Panc1 (cell line): ENCODE data around the gene GAL3ST1. TPM values are rescaled to one million over a fixed set of nuclear protein-coding genes. Genes with fewer than 3 reads are reported as not detected.

Experiments
- ATAC-seq: fragments of 200-7000 bp; cut with Tn5 transposase; 2 replicates; pipeline ENCODE4 v1.9.1; 2020; ENCODE audit warnings: mild to moderate bottlenecking, moderate library complexity
- BruUV-seq: library from RNA; stranded (reverse); fragments of 400-500 nt; replicated peaks from 2 replicates; lab custom pipeline; 2021; lab: Mats Ljungman, UMichigan
- CTCF ChIA-PET: fragments of 300-600 bp; sonication (Branson Sonifier 250); formaldehyde crosslinking; loops from one replicate; lab custom pipeline; 2022; ENCODE audit warnings: antibody characterized with exemption; lab: Charles Lee
- POLR2A ChIA-PET: fragments of 300-600 bp; sonication (Branson Sonifier 250); formaldehyde crosslinking; loops from one replicate; lab custom pipeline; 2022; ENCODE audit warnings: antibody characterized with exemption; lab: Charles Lee
- DNase-seq: peaks from one replicate; pipeline ENCODE4 v3.0.0-alpha.2; 2010; ENCODE audit warnings: low read depth, low spot score
- H3K27ac ChIP-seq: 2 replicates; pipeline ENCODE4 v1.5.1; 2011; ENCODE audit warnings: mild to moderate bottlenecking, low read length, inconsistent platforms
- H3K27me3 ChIP-seq: fragments of 200-500 bp; sonication (Bioruptor generic); 2 replicates; pipeline ENCODE4 v1.6.0; 2014; ENCODE audit warnings: low read length, inconsistent platforms; ENCODE audit not compliant: control insufficient read depth, insufficient read depth
- H3K36me3 ChIP-seq: fragments of 200-500 bp; sonication (Bioruptor generic); 2 replicates; pipeline ENCODE4 v1.5.1; 2014; ENCODE audit warnings: inconsistent platforms, mild to moderate bottlenecking, low read length, moderate library complexity; ENCODE audit not compliant: control insufficient read depth, insufficient read depth
- H3K4me1 ChIP-seq: 2 replicates; pipeline ENCODE4 v1.5.1; 2011; ENCODE audit warnings: inconsistent platforms, mild to moderate bottlenecking, low read length, moderate library complexity; ENCODE audit not compliant: control insufficient read depth, insufficient read depth
- H3K4me3 ChIP-seq, 2 experiments: 2 replicates each; pipeline ENCODE4 v1.5.1; 2011 to 2012; ENCODE audit warnings: low read depth in 2 of 2, low read length in 2 of 2, mild to moderate bottlenecking in 2 of 2, inconsistent platforms in 1 of 2, moderate library complexity in 1 of 2
- H3K9me3 ChIP-seq: fragments of 200-500 bp; sonication (Bioruptor generic); 2 replicates; pipeline ENCODE4 v1.5.1; 2014; ENCODE audit warnings: low read depth, mild to moderate bottlenecking, inconsistent platforms, low read length, moderate library complexity; ENCODE audit not compliant: control insufficient read depth, insufficient read depth
- POLR2AphosphoS5 ChIP-seq: IDR thresholded peaks from 2 replicates; pipeline ENCODE4 v1.6.1; 2012; ENCODE audit warnings: mild to moderate bottlenecking, low read depth, low read length, moderate library complexity
- SIN3A ChIP-seq: IDR thresholded peaks from 2 replicates; pipeline ENCODE4 v1.6.1; 2012; ENCODE audit warnings: low read depth, mild to moderate bottlenecking, low read length, moderate library complexity, borderline replicate concordance; ENCODE audit not compliant: insufficient read depth
- TCF7L2 ChIP-seq: IDR thresholded peaks from 2 replicates; pipeline ENCODE4 v1.6.1; 2011; ENCODE audit warnings: mild to moderate bottlenecking, low read depth, low read length, inconsistent platforms
- in situ Hi-C: cut with HindIII; loops from 2 replicates; pipeline ENCODE4 v1.10.0; 2016; ENCODE audit warnings: low sequenced_read_pairs, low pct_unique_long_range_greater_than_20kb
- intact Hi-C: fragments of 100-400 bp; cut with micrococcal nuclease; formaldehyde crosslinking; loops from one replicate; pipeline ENCODE4 v1.10.0; 2022; ENCODE audit not compliant: unreplicated experiment
- total RNA-seq: library from RNA; stranded (reverse); gene quantifications from one replicate; pipeline ENCODE4 v1.2.1, GENCODE V29; 2021; ENCODE audit not compliant: unreplicated experiment
- TF ChIP-seq, protein P1 (sequence below): fragments of 450-650 bp; IDR thresholded peaks from 2 replicates; pipeline ENCODE4 v1.5.1; 2017; ENCODE audit warnings: mild to moderate bottlenecking
- TF ChIP-seq, protein P2 (sequence below), 2 experiments: IDR thresholded peaks; 2 replicates each; pipeline ENCODE4 v1.6.1; 2011 to 2012; ENCODE audit warnings: low read depth in 2 of 2, control low read depth in 1 of 2, low read length in 1 of 2, mild to moderate bottlenecking in 1 of 2, moderate library complexity in 1 of 2; ENCODE audit not compliant: insufficient read depth in 1 of 2

The GAL3ST1 gene
- total RNA-seq, 1 experiment from 2014 or later = 1.1 TPM

DNA sequence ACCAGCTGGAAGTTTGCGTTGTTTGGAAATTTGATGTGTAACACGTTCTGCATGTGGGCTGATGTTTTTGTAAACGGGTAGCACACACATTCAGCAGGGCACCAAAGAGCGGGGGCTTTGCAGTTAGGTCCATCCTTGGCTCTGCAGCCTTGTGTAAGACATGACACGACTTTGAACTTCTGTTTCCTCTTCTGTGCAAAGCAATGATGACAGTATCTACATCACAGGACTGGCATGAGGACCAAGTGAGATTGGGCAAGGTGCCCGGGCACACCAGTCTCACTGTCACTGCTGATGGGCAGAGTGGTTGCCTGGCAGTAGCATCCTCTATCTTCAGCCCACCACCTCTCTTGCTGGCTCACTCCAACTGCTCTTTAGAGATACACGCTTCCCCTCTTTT, 35.8 kb upstream of the GAL3ST1 start:
- TF ChIP-seq POLR2AphosphoS5 (no peak), SIN3A (no peak), TCF7L2 (no peak)
- TF ChIP-seq, protein P1, sequence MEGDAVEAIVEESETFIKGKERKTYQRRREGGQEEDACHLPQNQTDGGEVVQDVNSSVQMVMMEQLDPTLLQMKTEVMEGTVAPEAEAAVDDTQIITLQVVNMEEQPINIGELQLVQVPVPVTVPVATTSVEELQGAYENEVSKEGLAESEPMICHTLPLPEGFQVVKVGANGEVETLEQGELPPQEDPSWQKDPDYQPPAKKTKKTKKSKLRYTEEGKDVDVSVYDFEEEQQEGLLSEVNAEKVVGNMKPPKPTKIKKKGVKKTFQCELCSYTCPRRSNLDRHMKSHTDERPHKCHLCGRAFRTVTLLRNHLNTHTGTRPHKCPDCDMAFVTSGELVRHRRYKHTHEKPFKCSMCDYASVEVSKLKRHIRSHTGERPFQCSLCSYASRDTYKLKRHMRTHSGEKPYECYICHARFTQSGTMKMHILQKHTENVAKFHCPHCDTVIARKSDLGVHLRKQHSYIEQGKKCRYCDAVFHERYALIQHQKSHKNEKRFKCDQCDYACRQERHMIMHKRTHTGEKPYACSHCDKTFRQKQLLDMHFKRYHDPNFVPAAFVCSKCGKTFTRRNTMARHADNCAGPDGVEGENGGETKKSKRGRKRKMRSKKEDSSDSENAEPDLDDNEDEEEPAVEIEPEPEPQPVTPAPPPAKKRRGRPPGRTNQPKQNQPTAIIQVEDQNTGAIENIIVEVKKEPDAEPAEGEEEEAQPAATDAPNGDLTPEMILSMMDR = no peak
- TF ChIP-seq, protein P2, sequence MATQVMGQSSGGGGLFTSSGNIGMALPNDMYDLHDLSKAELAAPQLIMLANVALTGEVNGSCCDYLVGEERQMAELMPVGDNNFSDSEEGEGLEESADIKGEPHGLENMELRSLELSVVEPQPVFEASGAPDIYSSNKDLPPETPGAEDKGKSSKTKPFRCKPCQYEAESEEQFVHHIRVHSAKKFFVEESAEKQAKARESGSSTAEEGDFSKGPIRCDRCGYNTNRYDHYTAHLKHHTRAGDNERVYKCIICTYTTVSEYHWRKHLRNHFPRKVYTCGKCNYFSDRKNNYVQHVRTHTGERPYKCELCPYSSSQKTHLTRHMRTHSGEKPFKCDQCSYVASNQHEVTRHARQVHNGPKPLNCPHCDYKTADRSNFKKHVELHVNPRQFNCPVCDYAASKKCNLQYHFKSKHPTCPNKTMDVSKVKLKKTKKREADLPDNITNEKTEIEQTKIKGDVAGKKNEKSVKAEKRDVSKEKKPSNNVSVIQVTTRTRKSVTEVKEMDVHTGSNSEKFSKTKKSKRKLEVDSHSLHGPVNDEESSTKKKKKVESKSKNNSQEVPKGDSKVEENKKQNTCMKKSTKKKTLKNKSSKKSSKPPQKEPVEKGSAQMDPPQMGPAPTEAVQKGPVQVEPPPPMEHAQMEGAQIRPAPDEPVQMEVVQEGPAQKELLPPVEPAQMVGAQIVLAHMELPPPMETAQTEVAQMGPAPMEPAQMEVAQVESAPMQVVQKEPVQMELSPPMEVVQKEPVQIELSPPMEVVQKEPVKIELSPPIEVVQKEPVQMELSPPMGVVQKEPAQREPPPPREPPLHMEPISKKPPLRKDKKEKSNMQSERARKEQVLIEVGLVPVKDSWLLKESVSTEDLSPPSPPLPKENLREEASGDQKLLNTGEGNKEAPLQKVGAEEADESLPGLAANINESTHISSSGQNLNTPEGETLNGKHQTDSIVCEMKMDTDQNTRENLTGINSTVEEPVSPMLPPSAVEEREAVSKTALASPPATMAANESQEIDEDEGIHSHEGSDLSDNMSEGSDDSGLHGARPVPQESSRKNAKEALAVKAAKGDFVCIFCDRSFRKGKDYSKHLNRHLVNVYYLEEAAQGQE (IDR thresholded peaks at IDR 0.05; ENCODE audit: insufficient read depth in 1 of 2, low read depth in 2 of 2, low read length in 1 of 2) = no peak
- CTCF ChIA-PET = no interaction called here
- Histone ChIP-seq H3K36me3 (no peaks in the 10 kb centered on the region), H3K27me3 (no peaks in the 10 kb centered on the region), H3K27ac (no peak overlapping the region), H3K4me3 (no peak overlapping the region), H3K9me3 (no peaks in the 10 kb centered on the region), H3K4me1 (peaks cover 3% of the 10 kb centered on the region)
- in situ Hi-C loops (no loop called here), intact Hi-C loops (no loop called here)
- no TSS peak for BruUV-seq
- POLR2A ChIA-PET = no interaction called here
- no peak for DNase-seq
- no peak for ATAC-seq

DNA sequence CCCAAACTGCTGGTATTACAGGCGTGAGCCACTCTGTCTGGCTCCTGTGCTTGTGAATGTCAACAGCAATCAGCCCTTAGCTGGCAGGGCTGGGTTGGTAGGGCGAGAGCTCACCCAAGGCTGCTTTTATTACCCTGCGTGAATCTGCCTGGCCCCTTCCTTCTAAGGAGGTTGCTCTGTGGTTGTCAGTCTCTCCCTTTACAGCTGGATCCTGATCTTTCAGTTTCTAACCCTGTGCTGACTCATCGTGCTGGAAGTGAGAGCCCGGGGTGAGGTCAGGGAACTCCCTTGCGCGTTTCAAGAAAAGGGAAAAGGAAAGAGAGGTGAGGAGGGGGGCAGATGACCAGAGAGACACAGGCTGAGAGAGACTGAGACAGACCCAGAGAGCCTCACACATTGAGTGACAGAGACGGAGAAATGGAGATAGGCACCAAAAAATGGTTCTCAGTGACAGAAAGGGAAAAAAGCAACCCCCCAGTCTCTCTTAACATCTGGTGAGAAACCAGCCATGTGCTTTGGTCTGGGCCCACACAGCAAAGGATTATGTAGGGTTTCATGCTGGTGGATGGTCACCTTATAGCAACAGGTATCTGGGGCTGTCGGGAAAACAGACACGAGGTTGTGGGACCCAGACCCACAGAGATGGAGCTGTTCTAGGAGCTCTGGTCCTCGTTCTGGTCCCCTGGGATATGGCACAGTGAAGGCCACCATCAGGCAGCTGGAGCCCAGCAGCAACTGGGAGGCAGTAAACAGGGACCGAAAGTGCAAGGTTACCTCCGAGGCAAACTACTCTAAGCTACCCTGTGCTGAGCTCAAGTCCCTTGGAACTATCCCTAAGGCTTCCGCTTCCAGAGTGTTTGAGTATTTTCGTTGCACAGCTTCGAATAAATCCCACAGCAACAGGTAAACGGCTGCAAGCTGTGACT, 35.1 kb upstream of the GAL3ST1 start:
- Histone ChIP-seq H3K9me3 (no peaks in the 10 kb centered on the region), H3K4me3 (no peak overlapping the region), H3K4me1 (peaks cover 3% of the 10 kb centered on the region), H3K27ac (peak overlapping the region; percentile 26), H3K36me3 (no peaks in the 10 kb centered on the region), H3K27me3 (no peaks in the 10 kb centered on the region)
- ChIA-PET CTCF (interaction anchor here (1.3 kb wide), 1 partner anchor 166 kb away, joined by 3 read pairs; no protein-coding TSS in a partner anchor), POLR2A (no interaction called here)
- BruUV-seq = no TSS peak
- intact Hi-C loops = no loop called here
- no peak for DNase-seq
- no peak for TF ChIP-seq SIN3A
- TF ChIP-seq POLR2AphosphoS5 = no peak
- TF ChIP-seq, protein P1 = no peak
- TF ChIP-seq, protein P2 (IDR thresholded peaks at IDR 0.05; ENCODE audit: insufficient read depth in 1 of 2, low read depth in 2 of 2, low read length in 1 of 2) = no peak
- TF ChIP-seq TCF7L2 = no peak
- peak; percentile 62 for ATAC-seq
- in situ Hi-C loops = no loop called here
